COLO668 (cell line): Measurements from ENCODE around the gene APH1B.

Source experiments
- DNase-seq: peaks from one replicate; lab custom pipeline; 2025; ENCODE audit not compliant: unreplicated experiment; lab: John Stamatoyannopoulos, UW

Gene APH1B

DNA sequence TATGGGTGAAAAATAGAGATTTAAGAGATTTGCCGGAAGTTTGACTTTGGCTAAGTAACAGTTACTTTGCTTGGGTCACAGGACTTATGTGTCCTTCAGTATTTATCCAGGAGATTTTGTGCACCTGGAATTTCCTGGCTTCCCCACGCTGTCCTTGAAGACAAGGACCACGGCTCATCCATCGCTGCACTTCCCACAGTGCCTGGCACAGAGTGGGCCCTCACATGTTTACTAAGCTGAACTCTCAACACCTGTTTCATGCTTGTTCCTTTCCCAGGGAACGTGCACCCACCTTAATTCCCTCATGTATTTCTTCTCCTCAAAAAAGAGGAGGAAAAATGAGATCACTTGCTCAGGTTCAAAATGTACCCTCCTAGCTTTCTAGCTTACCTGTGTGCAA, 72.2 kb downstream of the APH1B start:
- DNase-seq = no peak

DNA sequence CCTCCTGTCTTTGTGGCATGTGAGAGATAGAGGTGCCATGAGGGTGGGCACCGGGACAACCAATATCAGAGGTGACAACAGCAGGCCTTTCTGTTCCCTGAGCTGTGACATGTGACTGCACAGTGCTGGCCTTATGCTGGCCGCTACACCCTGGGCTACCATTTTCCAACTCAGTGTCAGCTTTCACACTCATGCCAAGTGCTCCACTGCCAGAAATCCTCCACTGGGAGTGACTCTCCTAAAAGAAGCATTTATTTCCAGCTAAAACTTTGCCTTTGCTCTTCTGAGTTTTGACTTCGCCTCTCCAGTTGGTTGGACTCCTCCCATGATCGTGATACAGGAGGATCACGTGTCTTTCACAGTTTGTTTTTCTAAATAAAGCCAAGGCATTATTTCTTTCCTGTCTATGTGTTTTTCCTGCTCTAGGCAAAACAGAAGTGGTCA, 72.8 kb downstream of the APH1B start:
- no peak for DNase-seq

DNA sequence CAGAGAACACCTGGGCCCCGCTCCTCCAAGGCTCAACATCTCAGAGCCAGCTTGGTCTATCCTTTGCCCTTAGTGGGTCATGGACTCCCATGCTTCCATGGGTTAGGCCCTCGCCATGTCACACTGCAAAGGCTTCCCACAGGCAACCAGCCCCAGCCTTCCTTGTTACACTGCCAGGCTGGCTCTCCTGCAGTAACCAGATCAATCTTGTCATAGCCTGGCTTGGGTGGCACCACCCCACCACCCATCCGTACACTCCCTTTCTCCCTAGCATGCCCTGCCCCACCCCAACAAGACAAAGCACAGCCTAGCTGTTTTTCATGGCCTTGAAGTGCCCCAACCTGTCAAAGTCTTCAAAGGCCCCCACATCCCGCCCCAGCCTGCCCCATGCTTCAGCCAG, 73.8 kb downstream of the APH1B start:
- DNase-seq = no peak

DNA sequence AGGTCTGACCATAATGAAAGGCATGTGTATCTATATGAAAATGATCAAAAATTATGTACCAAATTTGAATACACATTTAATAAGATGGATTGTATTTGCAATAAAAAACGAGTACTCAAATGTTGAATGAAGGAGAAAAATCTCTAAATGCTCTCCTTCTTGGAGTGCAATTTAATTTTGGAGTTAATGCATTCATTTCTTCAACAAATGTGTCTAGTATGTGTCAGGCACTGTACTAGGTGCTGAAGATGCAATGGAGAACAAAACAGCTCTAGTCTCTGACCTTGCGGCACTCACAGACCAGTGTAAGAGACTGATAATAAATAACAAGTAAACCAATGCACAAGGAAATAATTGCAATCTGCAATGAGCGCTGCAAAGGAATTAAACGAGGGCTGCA, 75.4 kb downstream of the APH1B start:
- DNase-seq = no peak

- no peak for DNase-seq
Measured at GRCh38 chr15:63353261-63353660, 75.9 kb downstream of the APH1B start.

DNA sequence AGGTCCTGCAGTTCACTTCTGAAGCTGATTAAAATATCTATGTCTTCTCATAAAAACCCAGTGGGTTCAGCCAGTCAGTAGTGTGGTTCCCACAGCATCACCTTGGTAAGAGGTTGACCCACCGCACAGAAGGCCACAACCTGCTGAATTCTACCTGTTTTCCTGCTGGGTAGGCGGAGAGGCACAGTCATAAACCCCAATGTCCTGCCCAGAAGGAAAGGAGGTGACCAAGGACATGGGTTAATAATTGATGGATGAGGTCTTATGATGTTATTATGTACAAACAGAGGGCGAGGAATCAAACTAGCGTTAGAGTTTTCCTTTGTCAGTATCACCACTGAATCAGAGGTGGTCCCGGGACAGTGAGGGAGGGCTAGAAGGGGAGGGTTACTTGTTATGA, 76.5 kb downstream of the APH1B start:
- no peak for DNase-seq

DNA sequence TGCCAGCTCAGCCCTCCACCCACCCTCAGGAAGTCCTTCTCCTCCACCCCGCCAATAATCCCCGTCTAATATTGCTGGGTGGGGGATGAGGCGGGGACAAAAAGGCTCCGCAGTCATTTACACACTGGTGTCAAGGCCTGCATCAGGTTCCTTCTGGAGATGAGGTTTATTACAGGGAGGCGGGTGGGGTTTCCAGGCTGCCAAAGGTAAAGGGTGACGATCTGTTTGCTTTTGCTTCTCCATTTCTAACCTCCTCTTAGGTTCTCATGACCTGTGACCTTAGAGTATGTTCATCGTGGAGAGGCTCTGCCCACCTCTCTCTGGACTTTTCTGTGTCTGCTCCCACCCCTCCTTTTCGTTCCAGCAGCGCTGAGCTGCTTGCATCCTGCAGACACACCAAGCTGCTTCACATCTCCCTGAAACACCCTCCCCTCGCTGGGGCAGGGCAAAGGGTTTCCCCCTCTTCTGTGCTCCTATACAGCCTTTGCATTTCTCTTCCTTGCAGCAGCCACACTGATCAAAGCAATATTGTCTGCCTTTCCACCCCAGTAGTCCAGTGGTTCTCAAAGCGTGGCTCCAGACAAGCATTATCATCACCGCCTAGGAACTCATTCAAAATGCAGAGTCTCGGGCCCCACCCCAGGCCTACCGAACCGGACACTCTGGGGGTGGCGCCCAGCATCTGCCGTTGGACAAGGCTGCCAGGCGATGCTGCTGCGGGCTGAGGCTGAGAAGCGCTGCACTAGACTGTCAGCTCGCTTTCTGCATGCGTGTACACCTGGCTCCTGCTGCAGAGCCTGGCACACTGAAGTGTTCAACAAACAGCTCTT, 77.6 kb downstream of the APH1B start:
- peak; percentile 38 for DNase-seq

DNA sequence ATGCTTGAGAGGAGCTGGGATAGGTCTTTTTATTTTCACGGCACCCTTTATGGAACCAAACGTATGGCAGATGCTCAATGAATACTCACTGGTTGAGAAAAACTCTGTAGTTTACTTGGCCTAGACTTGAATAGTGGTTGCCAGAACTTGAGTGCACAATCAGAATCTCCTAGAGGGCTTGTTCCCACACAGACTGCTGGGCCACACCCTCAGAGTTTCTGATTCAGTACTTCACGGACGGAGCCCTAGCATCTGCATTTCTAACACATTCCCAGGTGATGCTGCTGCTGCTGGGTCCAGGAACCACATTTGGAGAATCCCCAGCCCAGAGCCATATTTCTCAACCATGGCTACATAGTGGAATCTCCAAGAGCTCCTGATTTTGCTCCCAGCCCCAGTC, 79.7 kb downstream of the APH1B start:
- no peak for DNase-seq

- DNase-seq = no peak
Measured at GRCh38 chr15:63357731-63358130, 80.3 kb downstream of the APH1B start.

GRCh38 chr15:63358241-63359029, 81.0 kb downstream of the APH1B start:
- no peak for DNase-seq
